Skeletal muscle satellite cell (primary cell): ENCODE results near the gene SCAP. TPM values are rescaled to one million over a fixed set of nuclear protein-coding genes. Genes with fewer than 3 reads are reported as not detected.
"Not testable (repeated sequence)": the region's sequence is repeated elsewhere in the genome, so short reads cannot be mapped to it uniquely, and the experiment has no call there.

Experiments
- H3K27me3 ChIP-seq: 2 replicates; pipeline ENCODE4 v1.7.0; 2013; ENCODE audit warnings: low read length; ENCODE audit not compliant: control insufficient read depth, insufficient read depth
- H3K36me3 ChIP-seq: 2 replicates; pipeline ENCODE4 v1.7.0; 2013; ENCODE audit warnings: mild to moderate bottlenecking, control low read depth, low read length; ENCODE audit not compliant: insufficient read depth
- H3K4me1 ChIP-seq: 2 replicates; pipeline ENCODE4 v1.7.0; 2013; ENCODE audit warnings: low read length; ENCODE audit not compliant: control insufficient read depth, insufficient read depth
- H3K4me2 ChIP-seq: 2 replicates; pipeline ENCODE4 v1.7.0; 2013; ENCODE audit warnings: mild to moderate bottlenecking, low read length
- H3K4me3 ChIP-seq: 2 replicates; pipeline ENCODE4 v1.7.0; 2013; ENCODE audit warnings: low read length
- H3K9ac ChIP-seq: 2 replicates; pipeline ENCODE4 v1.7.0; 2013; ENCODE audit warnings: mild to moderate bottlenecking, low read depth, low read length, moderate library complexity
- H3K9me3 ChIP-seq: replicated peaks from 2 replicates; pipeline ENCODE4 v1.7.0; 2013; ENCODE audit warnings: mild to moderate bottlenecking, control low read depth, low read length
- total RNA-seq: library from RNA; depleted of rRNA; stranded (reverse); fragments of >200 nt; gene quantifications from 2 replicates; pipeline ENCODE4 v1.2.3, GENCODE V29; 2012; rRNA removed

Gene SCAP
- 60.1 and 63.9 TPM in 2 replicates for total RNA-seq

DNA sequence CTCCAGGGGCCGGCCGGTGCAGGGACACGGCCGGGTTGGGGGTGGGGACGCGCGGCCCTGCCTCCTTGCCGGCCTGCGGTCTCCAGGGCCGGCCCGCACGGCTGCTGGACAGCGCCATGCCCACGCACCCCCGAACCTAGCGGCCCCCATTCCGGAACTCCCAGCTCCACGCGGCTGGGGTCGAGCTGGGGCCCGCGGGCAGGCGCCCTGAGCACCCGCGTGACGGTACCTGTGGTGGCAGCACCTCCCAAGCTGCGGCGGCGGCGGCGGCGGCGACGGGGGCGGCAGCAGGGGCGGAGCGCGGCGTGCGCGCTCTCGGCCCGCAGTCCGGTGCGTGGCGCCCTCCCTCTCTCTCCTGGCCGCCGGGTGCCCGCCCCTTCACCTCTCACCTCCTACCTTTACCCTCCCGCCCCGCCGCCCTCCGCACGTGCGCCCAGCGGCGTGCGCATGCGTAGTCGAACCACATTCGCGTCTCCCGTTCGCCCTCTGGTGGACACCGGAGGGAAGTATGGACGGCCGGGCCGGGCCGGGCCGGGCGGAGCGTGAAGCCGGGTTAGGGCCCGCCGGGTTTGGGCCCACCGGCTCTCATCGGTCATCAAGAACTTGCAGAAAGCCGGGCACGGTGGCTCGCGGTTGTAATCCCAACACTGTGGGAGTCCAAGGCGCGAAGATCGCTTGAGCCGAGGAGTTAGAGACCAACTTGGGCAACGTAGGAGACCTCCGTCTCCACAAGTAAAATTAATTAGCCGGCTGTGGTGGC lies at the start of gene SCAP:
Gene SCAP (minus strand): TSS at position 372 of the 760 bp plus-strand sequence. CDS start 32,948 bp downstream, outside the sequence.
- Histone ChIP-seq H3K9me3 (no peaks in the 10 kb centered on the region), H3K36me3 (no peaks in the 10 kb centered on the region), H3K27me3 (no peaks in the 10 kb centered on the region), H3K4me2 (peak within 1 kb of the TSS; percentile 78), H3K4me3 (peak within 1 kb of the TSS; percentile 85), H3K9ac (peak within 1 kb of the TSS; percentile 90), H3K4me1 (peaks cover 13% of the 10 kb centered on the region)

DNA sequence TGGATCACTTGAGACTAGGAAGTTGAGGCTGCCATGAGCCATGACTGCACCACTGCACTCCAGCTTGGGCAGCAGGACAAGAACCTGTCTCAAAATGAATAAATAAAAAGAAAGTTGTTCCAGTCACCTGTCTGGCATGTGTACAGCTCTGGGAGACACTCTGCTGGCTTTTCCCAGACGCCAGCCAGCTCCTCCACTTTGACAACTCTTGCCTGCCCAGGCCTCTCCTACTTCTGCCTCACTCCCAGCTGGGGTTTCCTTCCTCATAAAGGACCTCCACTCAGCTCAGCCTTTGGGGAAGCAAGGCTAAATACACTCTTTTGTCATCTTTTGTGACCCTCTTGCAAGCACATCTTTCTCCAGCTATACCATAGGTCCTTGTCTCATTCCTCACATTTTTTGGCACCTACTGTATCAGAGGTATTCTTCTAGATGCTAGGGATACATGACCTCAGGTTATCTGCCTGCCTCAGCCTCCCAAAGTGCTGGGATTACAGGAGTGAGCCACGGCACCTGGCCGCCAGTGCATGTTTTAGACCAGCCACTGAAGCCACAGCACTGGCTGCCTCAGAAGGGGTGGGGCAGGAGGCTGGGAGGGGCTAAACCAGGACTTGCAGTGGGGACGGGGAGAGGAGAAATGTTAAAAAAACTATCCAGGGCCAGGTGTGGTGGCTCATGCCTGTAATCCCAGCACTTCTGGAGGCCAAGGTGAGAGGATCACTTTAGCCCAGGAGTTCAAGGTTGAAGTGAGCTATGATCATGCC lies 47.8 kb upstream of the SCAP start:
- no peak overlapping the region for H3K9ac ChIP-seq
- no peak overlapping the region for H3K4me3 ChIP-seq
- H3K36me3 ChIP-seq = no peaks in the 10 kb centered on the region
- H3K4me2 ChIP-seq = no peak overlapping the region
- peaks cover 8% of the 10 kb centered on the region for H3K27me3 ChIP-seq
- peaks cover 4% of the 10 kb centered on the region for H3K4me1 ChIP-seq
- no peaks in the 10 kb centered on the region for H3K9me3 ChIP-seq

DNA sequence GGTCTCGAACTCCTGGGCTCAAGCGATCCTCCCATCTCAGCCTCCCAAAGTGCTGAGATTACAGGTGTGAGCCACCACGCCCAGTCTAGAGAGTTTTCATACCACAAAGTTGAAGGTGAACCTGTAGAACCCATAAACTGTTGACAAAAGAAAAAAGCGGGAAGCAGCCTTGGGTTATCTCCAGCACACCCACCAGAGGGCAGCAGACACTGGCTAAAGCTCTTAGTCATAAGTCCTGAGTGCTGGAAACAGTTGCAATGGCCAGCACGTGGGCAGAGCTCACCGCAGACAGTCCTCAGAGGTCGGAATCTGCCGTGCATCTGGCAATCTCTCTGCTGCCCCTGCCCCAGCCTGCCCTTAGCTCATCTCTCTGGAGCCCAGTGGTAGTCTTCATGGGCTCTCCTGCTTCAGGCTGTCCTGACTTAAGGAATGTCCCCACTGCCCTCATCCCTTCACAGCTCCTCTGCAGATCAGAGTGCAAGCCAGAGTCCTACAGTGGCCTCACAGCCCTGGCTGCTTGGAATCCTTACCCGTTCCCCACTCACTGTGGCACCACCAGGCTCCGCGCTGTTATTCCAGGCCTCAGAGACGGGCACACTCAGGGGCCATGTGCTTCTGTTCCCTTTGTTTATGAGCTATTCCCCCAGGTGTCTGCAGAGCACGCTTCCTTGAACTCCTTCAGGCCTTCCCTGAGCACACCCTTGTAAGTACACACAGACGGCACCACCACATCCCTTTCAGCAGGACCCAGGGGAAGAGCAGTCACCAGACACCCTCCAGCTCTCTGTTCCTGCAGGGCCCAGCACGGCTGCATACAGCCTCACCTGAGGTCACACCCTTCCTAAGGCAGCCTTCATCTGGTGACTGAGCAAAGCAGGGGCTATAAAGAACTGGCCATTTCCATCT lies 46.6 kb upstream of the SCAP start:
- Histone ChIP-seq H3K4me2 (peak overlapping the region; percentile 19), H3K9me3 (no peaks in the 10 kb centered on the region), H3K4me3 (no peak overlapping the region), H3K36me3 (no peaks in the 10 kb centered on the region), H3K4me1 (peaks cover 4% of the 10 kb centered on the region), H3K27me3 (peaks cover 8% of the 10 kb centered on the region), H3K9ac (no peak overlapping the region)

DNA sequence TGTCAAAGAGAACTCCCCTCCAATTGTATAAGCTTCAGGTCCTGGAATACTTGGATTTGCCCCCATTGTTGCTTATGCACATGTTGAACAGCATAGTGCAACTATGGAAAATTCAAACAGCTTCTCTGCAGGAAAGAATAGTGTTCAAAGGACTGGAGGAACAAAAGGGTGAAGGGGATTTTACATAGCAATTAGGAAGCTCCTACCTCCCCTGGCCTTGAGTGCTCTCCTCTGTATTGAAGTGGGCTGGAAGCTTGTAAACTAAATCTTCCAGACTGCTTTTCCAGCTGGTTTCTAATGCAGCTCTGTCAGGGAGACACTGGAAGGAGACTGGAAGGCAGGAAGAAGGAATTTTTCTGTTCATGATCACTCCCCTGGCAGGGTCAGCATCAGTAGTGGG lies 45.0 kb upstream of the SCAP start:
- H3K4me1 ChIP-seq = peaks cover 4% of the 10 kb centered on the region
- no peaks in the 10 kb centered on the region for H3K9me3 ChIP-seq

DNA sequence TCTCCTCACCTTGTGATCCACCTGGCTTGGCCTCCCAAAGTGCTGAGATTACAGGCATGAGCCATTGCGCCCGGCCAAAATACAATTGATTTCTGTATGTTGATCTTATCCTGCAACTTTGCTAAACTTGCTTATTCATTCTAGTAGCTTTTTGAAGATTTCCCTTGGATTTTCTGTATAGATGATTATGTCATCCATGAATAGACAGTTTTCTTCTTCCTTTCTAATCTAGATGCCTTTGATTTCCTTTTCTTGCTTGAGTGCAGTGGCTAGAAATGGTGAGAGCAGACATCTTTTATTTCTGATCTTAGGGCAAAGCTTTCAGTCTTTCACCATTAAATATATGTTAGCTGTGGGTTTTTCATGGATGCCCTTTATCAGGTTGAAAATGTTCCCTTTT lies 42.2 kb upstream of the SCAP start:
- Histone ChIP-seq H3K4me2 (no peak overlapping the region), H3K9me3 (no peaks in the 10 kb centered on the region), H3K4me1 (peaks cover 4% of the 10 kb centered on the region), H3K4me3 (no peak overlapping the region), H3K9ac (no peak overlapping the region), H3K27me3 (peaks cover 8% of the 10 kb centered on the region), H3K36me3 (no peaks in the 10 kb centered on the region)

More for the DNA sequence above, 45.0 kb upstream of the SCAP start:
- peaks cover 8% of the 10 kb centered on the region for H3K27me3 ChIP-seq
- no peaks in the 10 kb centered on the region for H3K36me3 ChIP-seq
- no peak overlapping the region for H3K4me2 ChIP-seq
- no peak overlapping the region for H3K4me3 ChIP-seq
- H3K9ac ChIP-seq = no peak overlapping the region

DNA sequence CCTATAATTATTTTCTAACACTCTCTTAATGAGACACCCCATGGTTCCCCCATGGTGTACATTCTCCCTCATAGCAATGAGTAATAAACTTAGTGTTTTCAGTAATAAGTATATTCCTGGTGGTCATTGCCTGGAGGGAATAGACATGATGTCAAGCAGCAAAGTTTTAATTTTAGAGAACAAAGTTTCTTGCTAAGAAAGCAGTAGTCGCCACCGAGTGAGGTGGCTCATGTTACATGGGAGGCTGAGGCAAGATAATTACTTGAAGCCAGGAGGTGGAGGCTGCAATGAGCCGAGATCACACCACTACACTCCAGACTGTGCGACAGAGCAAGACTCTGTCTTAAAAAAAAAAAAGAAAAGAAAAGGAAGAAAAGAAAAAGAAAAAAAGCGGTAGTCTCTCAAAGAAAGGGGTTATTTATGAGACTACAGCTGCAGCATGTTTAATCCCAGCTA lies 40.2 kb upstream of the SCAP start:
- Histone ChIP-seq H3K4me2 (no peak overlapping the region), H3K9ac (no peak overlapping the region), H3K9me3 (no peaks in the 10 kb centered on the region), H3K4me3 (no peak overlapping the region), H3K27me3 (peaks cover 2% of the 10 kb centered on the region), H3K4me1 (peaks cover 8% of the 10 kb centered on the region), H3K36me3 (peaks cover 3% of the 10 kb centered on the region)

DNA sequence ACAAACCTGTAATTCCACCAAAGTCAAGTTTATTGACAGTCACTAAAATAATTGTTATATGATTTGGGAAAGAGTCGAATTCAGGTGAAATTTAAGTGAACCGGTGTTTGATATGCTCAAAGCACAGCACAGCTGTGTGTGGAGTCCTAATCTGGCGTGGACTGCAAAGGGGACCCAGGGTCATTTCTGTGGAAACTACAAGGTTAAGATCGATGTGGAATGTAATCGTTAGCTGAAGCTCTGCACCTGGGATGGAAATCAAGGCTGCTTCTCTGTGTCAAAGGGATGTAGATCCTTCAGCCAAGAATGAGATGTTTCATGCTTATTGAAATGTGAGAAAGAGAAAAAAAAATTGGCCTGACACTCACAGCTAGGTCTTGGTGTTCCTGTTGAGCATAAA lies 39.4 kb upstream of the SCAP start:
- Histone ChIP-seq H3K9ac (no peak overlapping the region), H3K27me3 (no peaks in the 10 kb centered on the region), H3K9me3 (no peaks in the 10 kb centered on the region), H3K4me2 (no peak overlapping the region), H3K4me1 (peaks cover 8% of the 10 kb centered on the region), H3K36me3 (peaks cover 11% of the 10 kb centered on the region), H3K4me3 (no peak overlapping the region)

DNA sequence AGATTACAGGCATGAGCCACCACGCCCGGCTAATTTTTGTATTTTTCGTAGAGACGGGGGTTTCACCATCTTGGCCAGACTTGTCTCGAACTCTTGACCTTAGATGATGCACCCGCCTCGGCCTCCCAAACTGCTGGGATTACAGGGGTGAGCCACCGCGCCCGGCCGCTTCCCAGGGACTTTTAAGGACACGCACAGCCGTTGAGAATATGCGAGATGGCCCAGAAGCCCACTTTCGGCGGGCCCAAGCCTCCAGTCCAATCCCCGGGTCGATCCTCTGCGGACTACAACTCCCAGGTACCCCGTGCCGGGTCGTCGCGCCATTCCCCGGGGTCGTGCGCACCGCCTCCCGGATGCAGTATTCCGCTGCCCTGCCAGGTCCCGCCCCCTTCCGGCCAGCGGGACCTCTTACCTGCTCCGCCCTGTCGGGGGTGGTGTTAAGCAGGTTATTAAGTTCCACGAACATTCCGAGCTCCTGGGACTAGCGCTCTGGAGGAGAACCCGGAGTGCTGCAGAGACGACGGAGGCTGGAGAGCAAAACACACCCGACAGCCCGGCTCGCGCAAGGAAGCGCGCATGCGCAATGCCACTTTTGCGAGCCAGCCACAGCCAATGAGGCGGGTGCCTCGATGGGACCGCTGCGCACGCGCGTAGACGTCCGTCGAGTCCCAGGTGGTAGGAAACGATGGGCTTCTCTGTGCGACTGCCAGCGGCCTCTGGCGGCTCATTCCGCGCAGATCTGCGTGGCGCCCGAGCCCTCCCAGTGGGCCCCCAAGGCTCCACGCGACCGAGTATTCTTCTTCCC lies 37.6 kb upstream of the SCAP start, which contains the start of gene ELP6:
Gene ELP6 (minus strand): TSS at position 588 of the 805 bp plus-strand sequence. CDS start 122 bp downstream, at position 466.
- H3K27me3 ChIP-seq = no peaks in the 10 kb centered on the region
- peak within 1 kb of the TSS; percentile 98 for H3K4me3 ChIP-seq
- H3K4me1 ChIP-seq = peaks cover 8% of the 10 kb centered on the region
- H3K9me3 ChIP-seq = no peaks in the 10 kb centered on the region
- peak within 1 kb of the TSS; percentile 94 for H3K4me2 ChIP-seq
- peaks cover 18% of the 10 kb centered on the region for H3K36me3 ChIP-seq
- peak within 1 kb of the TSS; percentile 94 for H3K9ac ChIP-seq

DNA sequence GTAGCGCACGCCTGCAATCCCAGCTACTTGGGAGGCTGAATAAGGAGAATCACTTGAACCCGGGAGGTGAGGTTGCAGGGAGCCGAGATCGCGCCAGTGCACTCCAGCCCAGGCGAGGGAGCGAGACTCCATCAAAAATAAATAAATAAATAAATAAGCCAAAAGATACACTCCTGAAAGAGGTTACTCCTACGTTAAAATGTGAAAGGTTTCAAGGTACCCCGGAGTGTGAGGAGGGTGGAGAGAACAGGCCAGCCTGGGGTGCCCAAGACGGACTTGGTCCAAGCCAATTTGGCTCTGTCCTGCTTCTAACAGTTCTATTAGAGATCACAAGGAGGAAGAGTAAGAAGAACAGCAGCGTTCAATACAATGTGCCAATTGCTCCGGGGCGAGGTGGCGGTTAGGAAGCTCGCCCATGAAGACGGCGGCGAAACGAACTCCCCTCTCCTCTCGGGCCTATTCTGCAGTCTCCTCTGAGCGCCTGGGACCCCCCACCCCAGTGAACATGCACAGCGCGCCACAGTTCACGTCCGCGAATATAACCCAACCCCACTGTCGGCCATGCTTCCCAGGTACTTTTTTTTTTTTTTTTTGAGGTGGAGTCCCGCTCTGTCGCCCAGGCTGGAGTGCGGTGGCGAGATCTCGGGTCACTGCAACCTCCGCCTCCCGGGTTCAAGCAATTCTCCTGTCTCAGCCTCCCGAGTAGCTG lies 36.8 kb upstream of the SCAP start:
- Histone ChIP-seq H3K4me1 (peaks cover 8% of the 10 kb centered on the region), H3K27me3 (no peaks in the 10 kb centered on the region), H3K36me3 (peaks cover 18% of the 10 kb centered on the region), H3K9ac (peak overlapping the region; percentile 94), H3K4me2 (peak overlapping the region; percentile 94), H3K9me3 (no peaks in the 10 kb centered on the region), H3K4me3 (peak overlapping the region; percentile 98)

DNA sequence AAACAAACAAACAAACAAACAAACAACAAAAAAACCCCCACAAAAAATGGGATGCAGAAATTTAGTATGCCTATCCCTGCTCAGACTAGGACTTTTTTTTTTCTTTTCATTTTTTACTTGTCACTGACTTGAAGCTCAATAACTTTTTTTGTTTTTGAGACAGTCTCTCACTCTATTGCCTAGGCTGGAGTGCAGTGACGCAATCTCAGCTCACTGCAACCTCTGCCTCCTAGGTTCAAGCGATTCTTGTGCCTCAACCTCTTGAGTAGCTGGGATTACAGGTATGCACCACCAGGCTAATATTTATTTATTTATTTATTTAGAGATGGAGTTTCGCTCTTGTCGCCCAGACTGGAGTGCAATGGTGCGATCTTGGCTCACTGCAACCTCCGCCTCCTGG lies 29.5 kb upstream of the SCAP start:
- H3K36me3 ChIP-seq = peaks cover 43% of the 10 kb centered on the region
- not testable (repeated sequence) for H3K4me3 ChIP-seq, H3K4me2 ChIP-seq, H3K9me3 ChIP-seq, H3K9ac ChIP-seq, H3K4me1 ChIP-seq, H3K27me3 ChIP-seq
